Glomerular visceral epithelial cell (primary cell): ENCODE measurements around the gene USP48.
"Not testable (repeated sequence)": the region's sequence is repeated elsewhere in the genome, so short reads cannot be mapped to it uniquely, and the experiment has no call there.

Experiments
- DNase-seq: peaks from one replicate; pipeline ENCODE4 v3.0.0-alpha.2; 2016; ENCODE audit errors: extremely low spot score

Gene USP48

GRCh38 chr1:21774835-21775549 is 8.0 kb downstream of the USP48 start:
- DNase-seq = no peak

GRCh38 chr1:21773585-21773984 is 9.4 kb downstream of the USP48 start:
- DNase-seq = no peak

- DNase-seq = not testable (repeated sequence)
These were observed 11.3 kb downstream of the USP48 start for GRCh38 chr1:21771672-21772071.

- DNase-seq = not testable (repeated sequence)
These were observed 12.3 kb downstream of the USP48 start for GRCh38 chr1:21770602-21771001.

- no peak for DNase-seq
These were observed 12.7 kb downstream of the USP48 start for GRCh38 chr1:21770201-21770600.

GRCh38 chr1:21767106-21767505 is 15.8 kb downstream of the USP48 start:
- DNase-seq = not testable (repeated sequence)

GRCh38 chr1:21766210-21766609 is 16.7 kb downstream of the USP48 start:
- no peak for DNase-seq

GRCh38 chr1:21764615-21765423 is 18.1 kb downstream of the USP48 start:
- DNase-seq = peak; percentile 85

- DNase-seq = no peak
These were observed 19.1 kb downstream of the USP48 start for GRCh38 chr1:21763694-21764419.

- DNase-seq = no peak
These were observed 19.7 kb downstream of the USP48 start for GRCh38 chr1:21763236-21763635.

GRCh38 chr1:21762022-21762404 is 20.9 kb downstream of the USP48 start:
- DNase-seq = no peak

- no peak for DNase-seq
These were observed 21.9 kb downstream of the USP48 start for GRCh38 chr1:21761052-21761451.

GRCh38 chr1:21759818-21760217 is 23.1 kb downstream of the USP48 start:
- no peak for DNase-seq

GRCh38 chr1:21759182-21759581 is 23.8 kb downstream of the USP48 start:
- DNase-seq = no peak

- no peak for DNase-seq
These were observed 24.3 kb downstream of the USP48 start for GRCh38 chr1:21758614-21759013.

- DNase-seq = no peak
These were observed 26.4 kb downstream of the USP48 start for GRCh38 chr1:21756393-21757089.

- DNase-seq = no peak
These were observed 27.9 kb downstream of the USP48 start for GRCh38 chr1:21755067-21755466.

- DNase-seq = peak; percentile 15
These were observed 28.4 kb downstream of the USP48 start for GRCh38 chr1:21754583-21754982.

GRCh38 chr1:21752186-21752585 is 30.8 kb downstream of the USP48 start:
- DNase-seq = no peak

- DNase-seq = no peak
These were observed 31.7 kb downstream of the USP48 start for GRCh38 chr1:21751281-21751680.

GRCh38 chr1:21750841-21751240 is 32.1 kb downstream of the USP48 start:
- no peak for DNase-seq
